Activated CD8-positive, alpha-beta memory T cell treated with anti-CD3 and anti-CD28 coated beads, Interleukin-2, amount 50 U/mL, for 4 hours (primary cell): ENCODE data around the gene CEP162.
"Not testable (repeated sequence)": the region's sequence is repeated elsewhere in the genome, so short reads cannot be mapped to it uniquely, and the experiment has no call there.

Experiments
- DNase-seq: peaks from one replicate; pipeline ENCODE4 v3.0.0-alpha.2; 2020

The CEP162 gene, protein sequence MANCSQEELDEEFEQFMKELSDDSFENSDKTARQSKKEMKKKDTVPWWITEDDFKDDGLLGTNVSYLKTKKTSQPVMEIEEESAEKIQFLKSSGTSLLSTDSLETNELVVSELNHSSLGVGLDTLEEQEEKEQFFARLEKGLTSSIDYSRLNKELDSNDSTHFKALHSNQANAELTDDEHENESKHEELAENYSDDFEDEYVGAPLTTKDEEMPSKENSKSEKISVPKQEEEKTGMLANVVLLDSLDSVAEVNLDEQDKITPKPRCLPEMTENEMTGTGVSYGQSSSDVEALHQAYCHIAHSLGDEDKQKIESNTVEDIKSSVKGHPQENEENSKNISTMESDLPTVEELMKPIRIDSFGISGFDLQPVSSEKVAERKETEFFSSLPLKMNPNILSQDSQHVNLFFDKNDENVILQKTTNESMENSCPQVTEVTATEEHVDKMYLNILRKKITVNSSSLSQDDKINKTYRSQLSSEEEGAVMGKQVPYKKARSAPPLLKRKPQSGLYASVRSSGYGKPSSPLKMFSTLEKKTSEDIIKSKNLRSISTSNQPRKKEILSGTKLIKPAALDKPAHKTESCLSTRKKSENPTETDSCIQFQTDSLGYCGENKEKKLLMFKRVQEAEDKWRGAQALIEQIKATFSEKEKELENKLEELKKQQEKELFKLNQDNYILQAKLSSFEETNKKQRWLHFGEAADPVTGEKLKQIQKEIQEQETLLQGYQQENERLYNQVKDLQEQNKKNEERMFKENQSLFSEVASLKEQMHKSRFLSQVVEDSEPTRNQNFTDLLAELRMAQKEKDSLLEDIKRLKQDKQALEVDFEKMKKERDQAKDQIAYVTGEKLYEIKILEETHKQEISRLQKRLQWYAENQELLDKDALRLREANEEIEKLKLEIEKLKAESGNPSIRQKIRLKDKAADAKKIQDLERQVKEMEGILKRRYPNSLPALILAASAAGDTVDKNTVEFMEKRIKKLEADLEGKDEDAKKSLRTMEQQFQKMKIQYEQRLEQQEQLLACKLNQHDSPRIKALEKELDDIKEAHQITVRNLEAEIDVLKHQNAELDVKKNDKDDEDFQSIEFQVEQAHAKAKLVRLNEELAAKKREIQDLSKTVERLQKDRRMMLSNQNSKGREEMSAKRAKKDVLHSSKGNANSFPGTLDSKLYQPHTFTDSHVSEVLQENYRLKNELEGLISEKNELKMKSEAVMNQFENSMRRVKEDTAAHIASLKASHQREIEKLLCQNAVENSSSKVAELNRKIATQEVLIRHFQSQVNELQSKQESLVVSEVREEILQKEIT (N-terminal part only)

DNA sequence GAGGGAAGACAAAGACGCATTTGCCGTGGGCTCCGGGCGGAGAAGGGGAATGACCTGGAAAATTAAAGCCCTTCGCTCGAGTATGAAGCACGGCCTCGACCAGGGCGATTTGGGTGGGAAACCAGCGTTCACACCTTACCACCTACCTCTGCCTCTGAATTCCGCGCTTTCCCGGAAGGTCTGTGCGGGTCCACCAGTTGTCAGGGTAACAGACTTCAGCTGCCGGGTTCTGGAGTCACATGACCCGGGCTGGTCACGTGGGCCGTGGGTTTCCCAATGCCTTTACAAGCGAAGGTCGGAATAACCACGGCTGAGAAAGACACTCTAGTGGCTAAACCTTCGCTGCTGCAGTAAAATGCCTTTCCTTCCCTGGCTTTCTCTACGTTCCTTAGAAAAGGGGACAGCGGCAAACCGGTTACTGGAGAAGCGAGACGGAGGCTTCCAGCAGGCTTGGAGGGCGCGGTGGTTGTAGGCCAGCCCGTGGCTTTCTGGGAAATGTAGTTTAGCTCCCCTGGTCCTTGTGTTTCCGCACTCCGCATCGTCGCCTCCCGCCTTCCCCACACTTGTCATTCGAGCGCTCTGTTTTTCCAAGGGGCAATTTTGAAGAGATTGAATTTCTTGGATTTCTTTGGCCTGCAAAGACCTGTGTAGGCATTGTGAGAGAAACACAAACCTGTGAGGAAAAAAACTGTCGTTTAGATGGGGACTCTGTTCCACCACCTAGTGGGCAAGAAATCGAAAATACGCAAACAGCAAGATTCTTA lies at the start of gene CEP162:
TSS of gene CEP162 (minus strand) at position 210 of the 764 bp plus-strand sequence. CDS start 1,250 bp downstream, outside the sequence.
- DNase-seq, result peak; percentile 88

DNA sequence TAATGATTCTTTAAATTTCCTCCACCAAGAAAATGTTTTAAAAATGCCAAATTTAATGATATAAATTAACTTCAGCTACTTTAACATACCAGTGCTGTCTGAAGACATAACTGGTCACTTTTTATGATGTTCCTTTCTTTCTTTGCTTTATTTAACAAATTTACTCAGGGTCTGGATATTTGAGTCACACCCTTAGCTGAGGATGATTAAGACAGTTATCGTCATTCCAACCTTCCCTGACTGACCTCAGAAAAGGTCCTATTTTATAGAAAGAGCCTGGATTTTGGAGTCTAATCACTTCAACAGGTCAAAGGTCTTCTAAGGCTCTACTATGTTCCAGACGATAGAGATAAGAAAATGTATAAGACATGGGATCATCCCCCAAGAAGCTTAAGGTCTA lies 47.4 kb upstream of the CEP162 start:
- DNase-seq, result no peak

DNA sequence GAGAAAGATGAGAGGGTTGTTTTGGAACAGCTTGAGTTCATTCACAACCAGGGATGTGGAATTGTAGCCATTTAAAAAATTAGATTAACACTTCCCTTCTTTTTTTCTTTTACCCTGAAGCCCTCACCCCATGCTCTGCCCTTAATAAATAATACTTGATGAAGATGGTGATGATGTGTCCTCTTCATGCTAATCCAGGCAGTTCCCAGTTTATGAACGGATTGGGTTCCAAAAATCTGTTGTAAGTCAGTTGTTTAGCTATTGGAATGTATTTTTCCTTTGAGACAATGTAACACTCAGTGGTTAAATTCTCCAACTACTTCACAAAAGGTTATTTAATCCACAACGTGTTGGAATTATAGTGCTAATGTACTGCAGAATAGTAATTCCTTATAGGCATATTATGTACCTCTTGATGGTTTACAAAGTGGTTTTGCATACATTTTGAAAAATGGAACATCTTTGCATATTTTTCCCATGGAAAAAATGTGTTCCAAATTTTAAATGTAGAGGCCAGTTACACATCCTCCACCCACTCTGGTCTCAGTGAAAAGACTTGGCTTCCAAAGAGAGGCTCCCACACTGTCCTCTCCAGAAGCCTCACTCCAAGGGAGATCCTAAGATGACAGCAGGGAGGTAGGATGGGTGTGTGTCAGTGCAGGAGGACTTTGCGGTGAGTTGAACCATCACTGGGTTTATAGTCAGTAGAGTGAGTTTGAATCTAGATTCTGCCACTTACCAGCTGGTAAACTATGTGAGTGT lies 45.8 kb upstream of the CEP162 start:
- no peak for DNase-seq

DNA sequence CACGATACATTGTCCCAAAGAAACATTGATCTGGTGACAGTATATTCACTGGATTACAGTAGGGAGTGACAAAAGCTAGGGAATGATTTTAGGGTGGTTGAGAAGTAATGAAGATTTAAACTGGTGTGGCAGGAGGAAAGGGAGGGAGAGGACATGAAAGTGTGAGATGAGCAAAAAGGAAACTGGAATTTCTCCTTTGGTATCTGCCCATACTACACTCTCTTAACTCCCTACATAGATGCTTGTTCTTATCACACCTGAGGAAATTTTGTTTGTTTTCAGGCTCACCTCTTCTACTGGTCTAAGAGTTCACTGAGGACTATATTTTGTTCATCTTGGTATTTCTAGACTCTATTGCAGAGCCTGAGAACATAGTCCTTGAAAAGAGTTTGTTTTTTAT lies 44.9 kb upstream of the CEP162 start:
- no peak for DNase-seq

DNA sequence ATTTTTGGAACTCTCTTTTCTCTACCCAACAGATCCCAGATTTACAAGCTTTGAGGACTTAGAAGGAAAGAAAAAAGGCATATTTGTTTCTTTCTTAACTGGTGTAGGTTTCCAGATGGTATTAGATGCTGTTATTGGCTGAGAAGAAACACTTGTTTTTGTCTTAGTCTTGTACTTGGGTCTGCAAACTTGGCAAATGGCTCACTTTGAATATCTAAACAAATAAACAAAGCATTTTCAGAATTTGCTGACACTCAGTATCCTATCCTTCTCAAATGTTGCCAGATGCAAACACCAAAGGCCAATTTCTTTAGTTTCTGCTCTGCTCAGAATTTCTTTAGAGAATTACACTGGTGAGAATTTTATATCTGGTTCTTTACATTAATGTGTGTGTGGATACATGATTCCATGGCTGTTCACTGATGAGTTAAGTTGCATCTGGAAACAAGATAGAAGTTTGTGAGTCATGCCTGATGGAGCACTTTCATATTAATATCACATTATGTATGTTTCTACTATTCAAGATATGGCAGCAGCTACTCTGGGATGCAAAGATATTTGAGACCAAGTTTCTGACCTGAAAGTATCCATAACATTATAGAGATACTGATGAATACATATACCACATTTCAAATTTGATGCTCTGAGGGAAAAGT lies 43.7 kb upstream of the CEP162 start:
- no peak for DNase-seq

DNA sequence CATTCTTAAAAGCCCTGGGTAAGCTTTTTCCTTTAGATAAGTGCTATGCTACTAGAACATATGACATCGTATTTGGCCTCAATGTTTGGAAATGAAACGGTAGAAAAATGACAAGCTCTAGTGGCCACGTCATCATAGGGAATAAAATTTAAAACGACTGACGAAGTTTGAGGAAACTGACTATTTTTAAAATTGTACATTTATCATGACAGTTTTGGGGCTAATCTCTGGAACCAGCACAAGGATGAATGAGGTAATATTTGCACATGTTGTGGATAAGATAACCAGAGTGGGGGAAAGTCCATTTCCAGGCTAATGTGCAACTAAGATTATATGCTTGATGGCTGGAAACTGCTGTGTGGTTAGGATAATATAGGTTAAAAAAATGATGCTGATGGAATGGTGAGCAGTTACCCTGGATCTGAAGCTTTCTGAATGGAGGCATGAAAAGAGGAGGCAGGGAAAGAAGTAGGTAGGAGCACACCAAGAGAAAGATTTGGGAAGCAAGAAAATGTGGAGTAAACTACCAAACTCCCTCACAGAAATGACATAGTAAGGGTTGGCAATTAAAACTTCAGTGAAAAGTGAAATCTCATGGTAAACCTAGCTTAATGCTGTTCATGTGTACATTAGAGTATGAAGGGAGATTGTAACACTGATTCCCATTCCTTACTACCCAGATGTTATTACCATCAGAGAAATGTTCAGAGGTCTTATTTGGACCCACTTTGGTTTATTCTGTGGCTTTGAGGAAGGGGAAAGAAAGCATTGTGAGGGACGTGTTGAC lies 42.7 kb upstream of the CEP162 start:
- no peak for DNase-seq

DNA sequence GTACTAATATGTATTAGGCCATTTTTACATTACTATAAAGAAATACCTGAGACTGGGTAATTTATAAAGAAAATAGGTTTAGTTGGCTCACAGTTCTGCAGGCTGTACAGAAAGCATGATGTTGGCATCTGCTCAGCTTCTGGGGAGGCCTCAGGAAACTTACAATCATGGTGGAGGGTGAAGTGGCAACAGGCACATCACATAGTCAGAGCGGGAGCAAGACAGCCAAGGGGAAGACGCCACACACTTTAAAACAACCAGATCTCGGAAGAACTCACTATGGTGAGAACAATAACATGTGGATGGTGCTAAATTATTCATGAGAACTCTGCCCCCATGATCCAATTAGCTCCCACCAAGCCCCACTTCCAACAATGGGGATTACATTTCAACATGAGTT lies 41.3 kb upstream of the CEP162 start:
- no peak for DNase-seq

DNA sequence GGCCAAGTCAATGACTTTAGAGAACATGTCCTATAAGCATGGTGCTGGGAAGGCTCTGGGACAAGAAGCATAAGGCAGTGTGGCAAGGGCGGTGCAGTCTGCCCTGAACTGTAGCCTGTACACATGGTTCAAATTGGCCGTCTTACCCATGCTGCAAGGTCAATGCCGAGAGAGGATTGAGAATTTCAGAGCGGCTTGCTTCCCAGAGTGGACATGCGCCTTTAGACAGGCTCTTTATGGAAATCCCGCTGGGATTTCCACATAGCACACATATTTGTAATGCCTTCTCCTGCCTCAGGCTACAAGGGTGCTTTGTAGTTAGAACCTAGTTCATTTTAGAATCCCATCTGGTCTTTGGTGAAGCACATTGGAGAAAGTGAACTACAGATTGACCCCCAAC lies 36.1 kb upstream of the CEP162 start:
- no peak for DNase-seq

DNA sequence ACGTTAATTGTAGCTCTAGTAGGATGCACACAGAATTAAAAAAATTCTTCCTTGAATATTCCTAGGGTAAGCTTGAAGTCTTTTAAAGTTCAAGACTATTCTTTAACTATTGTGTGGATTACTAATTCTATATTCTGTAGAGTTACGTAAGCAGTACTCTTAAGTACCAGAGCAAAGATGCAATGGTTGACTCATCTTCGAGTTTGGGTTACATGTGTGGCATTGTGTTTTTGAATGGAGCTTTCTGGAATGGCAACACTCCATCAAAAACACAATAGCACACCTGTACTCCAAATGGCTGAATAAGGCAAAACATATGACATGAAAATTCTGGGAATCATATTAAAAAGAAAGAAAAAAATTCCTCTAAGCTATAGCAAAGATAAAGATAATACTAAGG lies 33.5 kb upstream of the CEP162 start:
- no peak for DNase-seq

DNA sequence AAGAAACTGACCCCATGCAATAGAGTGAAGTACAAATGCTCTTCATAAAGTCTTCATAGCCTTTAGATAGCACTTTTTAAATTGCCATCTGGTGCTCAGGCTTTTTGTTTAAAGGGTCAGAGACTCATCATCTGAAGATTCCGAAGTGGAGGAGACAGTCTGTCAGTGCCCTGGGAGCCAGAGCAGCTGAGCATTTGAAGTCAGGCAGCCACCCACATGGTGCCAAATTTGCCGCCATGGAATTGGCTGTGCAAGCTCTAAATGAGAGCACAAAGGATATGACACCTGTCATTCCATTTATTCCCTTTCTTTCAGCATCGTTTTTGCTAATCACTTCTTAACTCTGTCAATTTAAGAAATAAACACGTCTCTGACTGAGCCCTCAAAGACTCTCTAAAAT lies 32.8 kb upstream of the CEP162 start:
- DNase-seq, result no peak

DNA sequence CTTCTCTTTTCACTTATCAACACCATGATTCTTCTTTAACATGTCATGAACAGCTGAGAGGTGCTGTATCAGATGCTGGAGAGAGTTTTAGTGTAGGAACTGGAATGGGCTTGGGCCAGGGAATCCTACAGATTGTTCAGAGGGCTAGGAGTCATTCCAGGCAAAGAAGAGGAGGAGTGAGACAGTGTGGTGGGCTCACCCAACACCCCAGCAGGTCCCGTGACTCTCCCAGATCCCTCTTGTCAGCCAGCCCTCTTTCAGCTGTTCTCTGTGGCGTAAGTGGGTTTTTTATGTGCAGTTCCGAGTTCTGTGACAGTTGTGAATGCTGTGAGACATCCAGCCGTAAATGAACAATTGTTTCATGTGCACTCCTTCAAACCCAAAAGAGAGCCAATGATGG lies 31.4 kb upstream of the CEP162 start:
- no peak for DNase-seq

DNA sequence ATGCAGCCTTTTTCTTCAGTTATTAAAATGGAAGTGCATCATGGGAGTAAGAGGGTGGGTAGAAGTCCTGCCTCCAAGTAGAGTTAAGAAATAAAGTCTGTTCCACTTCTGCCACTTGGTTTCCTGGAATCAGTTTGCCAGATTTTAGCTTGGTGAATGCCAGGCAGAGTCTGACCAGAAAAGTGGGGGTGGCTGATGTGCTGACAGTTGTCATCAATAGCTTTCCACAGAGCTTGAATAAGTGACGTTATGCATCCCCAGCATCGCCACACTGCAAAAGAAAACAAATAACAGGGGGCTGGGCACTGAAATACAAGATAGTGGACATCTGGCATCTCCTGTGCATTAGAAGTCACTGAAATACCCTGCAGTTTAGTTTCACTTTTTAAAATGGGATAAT lies 30.8 kb upstream of the CEP162 start:
- DNase-seq, result no peak

DNA sequence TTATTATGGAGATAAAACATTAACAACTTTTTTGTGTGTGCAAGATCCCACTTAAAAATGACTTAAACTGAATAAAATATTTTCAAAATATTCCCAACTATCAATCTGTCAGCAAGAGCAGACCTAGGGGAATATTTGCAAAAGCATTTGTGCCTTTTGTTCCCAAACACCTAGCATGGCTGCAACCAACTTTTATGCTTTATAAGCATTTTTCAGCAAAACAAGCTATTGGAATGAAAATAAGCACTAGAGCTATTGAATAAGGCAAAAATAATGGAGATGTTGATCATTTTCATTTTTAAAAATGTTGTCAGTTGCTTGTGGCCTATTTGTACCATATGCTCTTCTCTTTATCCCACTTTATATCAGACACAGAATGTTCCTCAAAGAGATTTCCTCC lies 28.2 kb upstream of the CEP162 start:
- no peak for DNase-seq

DNA sequence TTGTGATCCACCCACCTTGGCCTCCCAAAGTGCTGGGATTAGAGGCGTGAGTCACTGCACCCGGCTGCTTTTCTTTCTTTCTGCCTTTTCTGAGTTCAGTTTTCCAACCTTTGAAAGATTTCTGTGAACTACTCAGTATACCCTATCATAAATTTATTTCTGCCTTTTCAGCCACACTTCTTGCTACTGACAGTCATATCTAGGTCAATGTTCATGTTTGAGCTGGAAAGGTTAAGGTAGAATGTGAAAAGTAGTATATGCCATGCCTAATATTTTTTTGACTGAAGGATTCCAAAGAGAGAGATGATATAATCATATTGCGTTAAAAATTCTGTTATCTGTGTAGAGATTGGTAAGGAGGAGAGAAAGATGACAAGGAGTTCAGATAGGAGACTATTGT lies 25.9 kb upstream of the CEP162 start:
- DNase-seq, result no peak

DNA sequence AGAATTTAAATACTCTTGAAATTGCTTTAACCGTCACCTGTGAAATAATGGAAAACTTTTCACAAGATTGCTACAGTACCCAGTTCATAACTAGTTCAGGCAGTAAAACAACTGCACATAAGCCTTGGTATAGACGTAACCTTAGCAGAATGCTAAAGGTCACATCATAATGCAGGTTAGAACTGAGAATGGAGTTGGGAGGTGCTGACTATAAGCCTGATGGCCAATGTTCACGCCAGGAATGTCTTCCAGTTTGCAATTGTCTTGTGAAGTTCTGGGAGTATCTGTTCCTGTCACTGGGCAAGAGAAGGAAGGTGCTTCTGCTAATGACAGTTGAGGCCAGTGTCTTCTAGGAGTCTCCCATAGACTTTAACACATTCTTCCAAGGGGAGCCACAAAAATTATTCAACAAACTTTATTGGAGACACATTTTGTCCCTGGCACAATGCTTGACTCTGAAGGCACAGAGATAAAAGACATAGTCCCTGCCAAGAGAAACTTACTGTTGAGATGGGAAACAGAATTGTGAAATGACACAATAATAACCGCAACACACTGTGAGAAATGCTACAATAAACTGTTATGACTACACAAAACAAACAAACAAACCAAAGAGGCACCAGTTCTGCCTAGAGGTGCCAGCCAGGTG lies 24.6 kb upstream of the CEP162 start:
- no peak for DNase-seq

DNA sequence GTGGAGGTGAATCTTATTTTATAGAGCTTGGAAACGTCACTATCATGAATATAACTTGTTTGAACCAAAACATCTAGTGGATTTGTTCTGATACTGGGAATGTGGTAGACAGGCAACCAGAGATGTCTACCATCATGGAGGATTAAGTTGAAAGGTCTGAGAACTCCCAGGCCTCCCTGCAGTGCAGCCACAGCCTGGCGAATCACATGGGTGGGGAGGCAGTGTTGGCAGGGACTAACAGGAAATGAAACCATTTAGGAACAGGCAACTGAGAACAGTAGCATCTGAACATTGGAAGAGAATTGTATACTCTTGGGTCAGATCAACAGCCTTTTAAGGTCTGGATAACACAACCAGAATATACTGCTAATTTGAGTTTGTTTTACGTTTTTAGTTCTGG lies 22.3 kb upstream of the CEP162 start:
- DNase-seq, result no peak

DNA sequence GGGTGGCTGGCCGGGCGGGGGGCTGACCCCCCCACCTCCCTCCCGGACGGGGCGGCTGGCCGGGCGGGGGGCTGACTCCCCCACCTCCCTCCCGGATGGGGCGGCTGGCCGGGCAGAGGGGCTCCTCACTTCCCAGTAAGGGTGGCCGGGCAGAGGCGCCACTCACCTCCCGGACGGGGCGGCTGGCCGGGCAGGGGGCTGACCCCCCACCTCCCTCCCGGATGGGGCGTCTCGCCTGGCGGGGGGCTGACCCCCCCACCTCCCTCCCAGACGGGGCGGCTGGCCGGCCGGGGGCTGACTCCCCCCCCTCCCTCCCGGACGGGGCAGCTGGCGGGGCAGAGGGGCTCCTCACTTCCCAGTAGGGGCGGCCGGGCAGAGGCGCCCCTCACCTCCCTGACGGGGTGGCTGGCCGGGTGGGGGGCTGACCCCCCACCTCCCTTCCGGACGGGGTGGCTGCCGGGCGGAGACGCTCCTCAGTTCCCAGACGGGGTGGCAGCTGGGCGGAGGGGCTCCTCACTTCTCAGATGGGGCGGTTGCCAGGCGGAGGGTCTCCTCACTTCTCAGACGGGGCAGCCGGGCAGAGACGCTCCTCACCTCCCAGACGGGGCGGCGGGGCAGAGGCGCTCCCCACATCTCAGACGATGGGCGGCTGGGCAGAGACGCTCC lies 17.1 kb upstream of the CEP162 start:
- not testable (repeated sequence) for DNase-seq

DNA sequence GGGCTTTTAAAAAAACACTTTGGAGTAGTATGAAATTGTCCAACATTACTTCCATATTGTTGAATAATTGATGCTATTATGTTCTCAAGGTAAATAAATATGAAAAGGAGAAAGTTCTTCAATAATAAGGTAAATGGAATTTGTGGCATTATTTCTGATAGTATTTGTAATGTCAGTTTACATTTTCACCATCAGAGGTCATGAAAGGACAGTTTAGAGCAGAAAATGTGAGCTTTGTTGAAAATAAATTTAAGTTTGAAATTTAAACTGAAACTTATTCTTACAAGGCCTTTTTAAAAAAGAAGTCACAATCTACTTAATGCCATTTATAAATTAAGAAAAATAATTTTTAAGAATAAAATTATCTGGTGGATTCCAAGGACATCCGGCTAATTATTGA lies 15.8 kb upstream of the CEP162 start:
- DNase-seq, result no peak

DNA sequence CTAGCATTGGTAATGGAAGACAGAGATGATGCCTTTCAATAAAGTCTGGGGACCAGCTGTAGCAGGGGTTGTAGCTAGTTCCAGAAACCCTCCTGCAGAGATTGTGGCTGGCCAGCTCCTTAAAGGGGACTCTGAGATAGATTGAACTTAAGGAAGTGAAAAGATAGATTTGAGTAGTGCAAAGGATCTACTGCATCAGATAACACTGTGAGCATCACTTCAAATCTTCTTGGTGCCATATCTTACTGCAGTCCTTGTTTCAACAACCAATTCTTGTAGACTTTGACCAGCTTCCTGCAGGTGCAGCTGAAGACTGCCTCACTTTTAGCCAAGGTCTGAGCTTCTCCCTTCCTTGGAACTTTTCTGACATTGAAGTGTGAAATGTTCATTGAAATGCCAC lies 14.8 kb upstream of the CEP162 start:
- no peak for DNase-seq
